ENCODE measurements around the gene WIPI1. TPM values are rescaled to one million over a fixed set of nuclear protein-coding genes. Genes with fewer than 3 reads are reported as not detected.

WIPI1 gene, protein sequence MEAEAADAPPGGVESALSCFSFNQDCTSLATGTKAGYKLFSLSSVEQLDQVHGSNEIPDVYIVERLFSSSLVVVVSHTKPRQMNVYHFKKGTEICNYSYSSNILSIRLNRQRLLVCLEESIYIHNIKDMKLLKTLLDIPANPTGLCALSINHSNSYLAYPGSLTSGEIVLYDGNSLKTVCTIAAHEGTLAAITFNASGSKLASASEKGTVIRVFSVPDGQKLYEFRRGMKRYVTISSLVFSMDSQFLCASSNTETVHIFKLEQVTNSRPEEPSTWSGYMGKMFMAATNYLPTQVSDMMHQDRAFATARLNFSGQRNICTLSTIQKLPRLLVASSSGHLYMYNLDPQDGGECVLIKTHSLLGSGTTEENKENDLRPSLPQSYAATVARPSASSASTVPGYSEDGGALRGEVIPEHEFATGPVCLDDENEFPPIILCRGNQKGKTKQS
- polyA plus RNA-seq (2013): 104 and 108 TPM in 2 replicates

DNA sequence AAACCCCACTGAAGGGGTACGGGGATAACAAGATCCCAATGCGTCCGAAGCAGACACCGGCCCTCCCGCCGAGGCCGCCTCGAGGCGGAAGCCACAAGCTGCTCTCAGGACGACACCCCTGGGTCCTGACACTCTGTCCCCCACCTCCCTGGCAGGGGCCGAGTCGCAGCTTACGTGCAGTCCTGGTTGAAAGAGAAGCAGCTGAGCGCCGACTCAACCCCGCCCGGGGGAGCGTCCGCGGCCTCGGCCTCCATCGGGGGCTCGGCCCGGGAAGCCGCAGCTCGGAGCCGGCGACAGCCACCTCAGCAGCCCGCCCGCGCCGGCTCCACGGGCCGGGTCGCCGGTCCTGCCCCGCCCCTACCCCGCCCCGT lies at the start of gene WIPI1:
Gene WIPI1 (minus strand): TSS at position 329 of the 371 bp plus-strand sequence. CDS start 75 bp downstream, at position 254.
- H3K4me2 ChIP-seq (ENCODE audit: low read length): peak within 1 kb of the TSS; percentile 97
- H3K4ac ChIP-seq (ENCODE audit: low read depth, low read length): peak within 1 kb of the TSS; percentile 74
- peak within 1 kb of the TSS; percentile 44 for H4K8ac ChIP-seq (ENCODE audit: low read depth, low read length)
- peaks cover 13% of the 10 kb centered on the region for H3K79me1 ChIP-seq (ENCODE audit: low read length)
- no peaks in the 10 kb centered on the region for H3K36me3 ChIP-seq (ENCODE audit: control insufficient read depth in 1 of 2, insufficient read depth in 2 of 2, low read length in 2 of 2)
- H2BK5ac ChIP-seq (ENCODE audit: low read depth, low read length, poor library complexity): peak within 1 kb of the TSS; percentile 78
- H3K9me3 ChIP-seq (ENCODE audit: insufficient read depth, low read depth, low read length): no peaks in the 10 kb centered on the region
- H2AK5ac ChIP-seq (ENCODE audit: low read length): peak within 1 kb of the TSS; percentile 43
- H4K12ac ChIP-seq (ENCODE audit: low read depth, low read length): peak within 1 kb of the TSS; percentile 61
- peak within 1 kb of the TSS; percentile 95 for H3K18ac ChIP-seq (ENCODE audit: low read length)
- H2BK120ac ChIP-seq (ENCODE audit: insufficient read depth, low read length, poor library complexity): peak within 1 kb of the TSS; percentile 35
- no peaks in the 10 kb centered on the region for H3K27me3 ChIP-seq (ENCODE audit: insufficient read depth, low read length)
- DNase-seq: no peak
- H3K4me1 ChIP-seq (ENCODE audit: control insufficient read depth in 1 of 2, insufficient read depth in 2 of 2, low read length in 2 of 2): peaks cover 3 to 8% of the 10 kb centered on the region in 2 experiments
- peaks cover 2% of the 10 kb centered on the region for H3K79me2 ChIP-seq (ENCODE audit: control insufficient read depth, insufficient read depth, low read length, poor library complexity)
- no peak within 1 kb of the TSS for H3K23ac ChIP-seq (ENCODE audit: low read length)
- peak within 1 kb of the TSS; percentile 12 for H2AFZ ChIP-seq (ENCODE audit: insufficient read depth, low read length, poor library complexity)
- peak within 1 kb of the TSS; percentile 72 for H4K91ac ChIP-seq (ENCODE audit: low read depth, low read length)
- H3K14ac ChIP-seq (ENCODE audit: low read length): peak within 1 kb of the TSS; percentile 90
- H3K9ac ChIP-seq (ENCODE audit: low read length): peak within 1 kb of the TSS; percentile 90
- H3K27ac ChIP-seq (ENCODE audit: low read depth, low read length): peak within 1 kb of the TSS; percentile 77
- WGBS (ENCODE audit: extremely low coverage, insufficient coverage, insufficient read length): no CpG with 5 or more reads among the region's 39 CpGs
- peak within 1 kb of the TSS; percentile 95 for H3K4me3 ChIP-seq (ENCODE audit: low read depth, low read length)
- no peak within 1 kb of the TSS for H2BK12ac ChIP-seq (ENCODE audit: low read length)

DNA sequence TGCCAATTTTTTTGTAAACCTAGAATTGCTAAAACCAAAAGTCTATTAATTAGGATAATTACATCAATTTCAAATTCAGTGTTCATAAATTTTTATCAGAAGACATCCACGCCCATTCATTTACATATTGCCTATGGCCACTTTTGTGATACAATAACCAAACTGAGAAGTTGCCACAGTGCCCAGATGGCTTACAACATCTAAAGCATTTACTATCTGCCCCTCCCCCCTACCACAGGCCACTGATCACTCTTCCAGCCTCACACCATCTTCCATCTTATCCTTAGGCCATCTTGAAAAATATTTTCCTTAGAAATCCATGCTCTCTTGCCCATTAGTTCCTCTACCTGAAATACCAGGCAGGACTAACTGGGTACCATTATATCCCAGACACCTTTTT lies 48.7 kb upstream of the WIPI1 start:
- Histone ChIP-seq H3K9me3 (ENCODE audit: insufficient read depth, low read depth, low read length) (no peaks in the 10 kb centered on the region), H3K14ac (ENCODE audit: low read length) (no peak overlapping the region), H2BK120ac (ENCODE audit: insufficient read depth, low read length, poor library complexity) (no peak overlapping the region), H3K23ac (ENCODE audit: low read length) (no peak overlapping the region), H4K12ac (ENCODE audit: low read depth, low read length) (no peak overlapping the region), H3K4ac (ENCODE audit: low read depth, low read length) (no peak overlapping the region), H2BK12ac (ENCODE audit: low read length) (no peak overlapping the region), H3K79me2 (ENCODE audit: control insufficient read depth, insufficient read depth, low read length, poor library complexity) (no peaks in the 10 kb centered on the region), H3K18ac (ENCODE audit: low read length) (no peak overlapping the region), H3K36me3 (ENCODE audit: control insufficient read depth in 1 of 2, insufficient read depth in 2 of 2, low read length in 2 of 2) (no peaks in the 10 kb centered on the region), H3K4me3 (ENCODE audit: low read depth, low read length) (no peak overlapping the region), H3K27me3 (ENCODE audit: insufficient read depth, low read length) (no peaks in the 10 kb centered on the region), H3K27ac (ENCODE audit: low read depth, low read length) (no peak overlapping the region), H3K79me1 (ENCODE audit: low read length) (no peaks in the 10 kb centered on the region), H2BK5ac (ENCODE audit: low read depth, low read length, poor library complexity) (no peak overlapping the region), H3K4me1 (ENCODE audit: control insufficient read depth in 1 of 2, insufficient read depth in 2 of 2, low read length in 2 of 2) (no peaks in the 10 kb centered on the region), H4K8ac (ENCODE audit: low read depth, low read length) (no peak overlapping the region), H2AFZ (ENCODE audit: insufficient read depth, low read length, poor library complexity) (no peak overlapping the region), H3K9ac (ENCODE audit: low read length) (no peak overlapping the region), H2AK5ac (ENCODE audit: low read length) (no peak overlapping the region), H3K4me2 (ENCODE audit: low read length) (no peak overlapping the region), H4K91ac (ENCODE audit: low read depth, low read length) (no peak overlapping the region)
- no peak for DNase-seq
- WGBS (ENCODE audit: extremely low coverage, insufficient coverage, insufficient read length): no CpG with 5 or more reads among the region's 1 CpG

DNA sequence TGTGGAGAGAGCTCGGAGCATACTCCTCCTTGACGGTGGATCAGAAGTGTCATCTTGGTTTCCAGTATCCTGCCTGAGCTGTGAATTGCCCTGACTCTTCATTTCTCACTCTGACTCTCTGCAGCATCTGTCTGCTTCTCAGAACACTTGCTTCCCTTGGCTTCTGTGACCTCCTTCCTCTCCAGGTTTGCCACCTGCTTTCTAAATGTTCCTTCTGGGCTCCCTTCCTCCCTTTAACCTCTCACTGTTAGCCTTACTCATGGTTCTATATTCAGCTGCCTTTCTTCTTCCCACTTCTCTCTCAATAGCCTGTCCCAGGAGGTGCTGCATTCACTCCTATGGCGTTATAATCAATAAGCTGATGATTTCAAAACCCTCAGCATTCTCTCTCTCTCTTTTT lies 43.8 kb upstream of the WIPI1 start:
- Histone ChIP-seq H4K12ac (ENCODE audit: low read depth, low read length) (no peak overlapping the region), H2BK120ac (ENCODE audit: insufficient read depth, low read length, poor library complexity) (no peak overlapping the region), H3K4ac (ENCODE audit: low read depth, low read length) (no peak overlapping the region), H3K79me2 (ENCODE audit: control insufficient read depth, insufficient read depth, low read length, poor library complexity) (no peaks in the 10 kb centered on the region), H3K27me3 (ENCODE audit: insufficient read depth, low read length) (no peaks in the 10 kb centered on the region), H3K4me1 (ENCODE audit: control insufficient read depth in 1 of 2, insufficient read depth in 2 of 2, low read length in 2 of 2) (no peaks in the 10 kb centered on the region), H2AFZ (ENCODE audit: insufficient read depth, low read length, poor library complexity) (no peak overlapping the region), H3K18ac (ENCODE audit: low read length) (no peak overlapping the region), H3K14ac (ENCODE audit: low read length) (no peak overlapping the region), H2BK12ac (ENCODE audit: low read length) (no peak overlapping the region), H4K8ac (ENCODE audit: low read depth, low read length) (no peak overlapping the region), H3K79me1 (ENCODE audit: low read length) (no peaks in the 10 kb centered on the region), H3K36me3 (ENCODE audit: control insufficient read depth in 1 of 2, insufficient read depth in 2 of 2, low read length in 2 of 2) (no peaks in the 10 kb centered on the region), H3K9me3 (ENCODE audit: insufficient read depth, low read depth, low read length) (peaks cover 2% of the 10 kb centered on the region), H3K23ac (ENCODE audit: low read length) (no peak overlapping the region), H2AK5ac (ENCODE audit: low read length) (no peak overlapping the region), H2BK5ac (ENCODE audit: low read depth, low read length, poor library complexity) (no peak overlapping the region), H3K4me2 (ENCODE audit: low read length) (no peak overlapping the region), H3K27ac (ENCODE audit: low read depth, low read length) (no peak overlapping the region), H4K91ac (ENCODE audit: low read depth, low read length) (no peak overlapping the region), H3K4me3 (ENCODE audit: low read depth, low read length) (no peak overlapping the region), H3K9ac (ENCODE audit: low read length) (no peak overlapping the region)
- no peak for DNase-seq
- WGBS (ENCODE audit: extremely low coverage, insufficient coverage, insufficient read length): no CpG with 5 or more reads among the region's 3 CpGs

DNA sequence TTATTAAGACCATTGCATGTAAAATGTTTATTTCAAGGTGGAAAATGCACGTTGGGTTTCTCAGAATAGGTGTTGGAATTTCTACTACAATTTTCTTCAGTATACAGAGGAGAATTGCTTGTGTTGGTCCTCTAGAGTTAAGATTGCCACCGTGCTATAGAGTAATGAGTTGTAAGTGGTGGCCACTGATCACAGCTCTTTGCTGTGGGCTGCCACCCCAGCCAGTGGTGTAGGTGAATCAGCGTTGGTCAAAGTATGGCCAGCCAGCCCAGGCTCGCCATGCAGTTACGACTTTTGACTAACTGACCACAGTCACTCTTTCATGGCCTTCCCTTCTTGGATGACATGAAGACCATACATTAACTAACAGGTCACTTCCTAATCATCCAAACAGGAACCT lies 42.3 kb upstream of the WIPI1 start:
- Histone ChIP-seq H2BK12ac (ENCODE audit: low read length) (no peak overlapping the region), H3K27me3 (ENCODE audit: insufficient read depth, low read length) (no peaks in the 10 kb centered on the region), H3K27ac (ENCODE audit: low read depth, low read length) (no peak overlapping the region), H2AK5ac (ENCODE audit: low read length) (no peak overlapping the region), H2BK120ac (ENCODE audit: insufficient read depth, low read length, poor library complexity) (no peak overlapping the region), H4K8ac (ENCODE audit: low read depth, low read length) (no peak overlapping the region), H3K4me3 (ENCODE audit: low read depth, low read length) (no peak overlapping the region), H4K12ac (ENCODE audit: low read depth, low read length) (no peak overlapping the region), H3K4me2 (ENCODE audit: low read length) (no peak overlapping the region), H2BK5ac (ENCODE audit: low read depth, low read length, poor library complexity) (no peak overlapping the region), H3K36me3 (ENCODE audit: control insufficient read depth in 1 of 2, insufficient read depth in 2 of 2, low read length in 2 of 2) (no peaks in the 10 kb centered on the region), H3K9me3 (ENCODE audit: insufficient read depth, low read depth, low read length) (peaks cover 2% of the 10 kb centered on the region), H3K4me1 (ENCODE audit: control insufficient read depth in 1 of 2, insufficient read depth in 2 of 2, low read length in 2 of 2) (no peaks in the 10 kb centered on the region), H3K18ac (ENCODE audit: low read length) (no peak overlapping the region), H3K79me1 (ENCODE audit: low read length) (no peaks in the 10 kb centered on the region), H3K79me2 (ENCODE audit: control insufficient read depth, insufficient read depth, low read length, poor library complexity) (no peaks in the 10 kb centered on the region), H3K9ac (ENCODE audit: low read length) (no peak overlapping the region), H4K91ac (ENCODE audit: low read depth, low read length) (no peak overlapping the region), H3K4ac (ENCODE audit: low read depth, low read length) (no peak overlapping the region), H2AFZ (ENCODE audit: insufficient read depth, low read length, poor library complexity) (no peak overlapping the region), H3K23ac (ENCODE audit: low read length) (no peak overlapping the region), H3K14ac (ENCODE audit: low read length) (no peak overlapping the region)
- WGBS (ENCODE audit: extremely low coverage, insufficient coverage, insufficient read length): no CpG with 5 or more reads among the region's 5 CpGs
- DNase-seq: no peak
